ENCODE data around the gene ABCB8.

Gene ABCB8

GRCh38 chr7:151073990-151074389, 45.7 kb downstream of the ABCB8 start:
- Histone ChIP-seq H3K9me3 (replicated peaks; ENCODE audit: low read length) (no peaks in the 10 kb centered on the region), H3K4me3 (ENCODE audit: low read length) (no peak overlapping the region), H3K4me1 (ENCODE audit: control insufficient read depth, insufficient read depth, low read length) (peaks cover 4% of the 10 kb centered on the region), H3K27me3 (ENCODE audit: control insufficient read depth, insufficient read depth, low read length) (no peaks in the 10 kb centered on the region), H3K36me3 (ENCODE audit: insufficient read depth, low read length) (peaks cover 75% of the 10 kb centered on the region), H3K9ac (ENCODE audit: low read depth, low read length) (no peak overlapping the region), H3K4me2 (ENCODE audit: low read length) (no peak overlapping the region)

- Histone ChIP-seq H3K4me1 (ENCODE audit: control insufficient read depth, insufficient read depth, low read length) (peaks cover 12% of the 10 kb centered on the region), H3K36me3 (ENCODE audit: insufficient read depth, low read length) (peaks cover 66% of the 10 kb centered on the region), H3K4me2 (ENCODE audit: low read length) (no peak overlapping the region), H3K4me3 (ENCODE audit: low read length) (no peak overlapping the region), H3K9ac (ENCODE audit: low read depth, low read length) (no peak overlapping the region), H3K27me3 (ENCODE audit: control insufficient read depth, insufficient read depth, low read length) (no peaks in the 10 kb centered on the region), H3K9me3 (replicated peaks; ENCODE audit: low read length) (no peaks in the 10 kb centered on the region)
Observed at GRCh38 chr7:151074817-151075661, 46.8 kb downstream of the ABCB8 start.

- H3K9ac ChIP-seq (ENCODE audit: low read depth, low read length) = no peak overlapping the region
- no peaks in the 10 kb centered on the region for H3K9me3 ChIP-seq (replicated peaks; ENCODE audit: low read length)
- H3K4me2 ChIP-seq (ENCODE audit: low read length) = no peak overlapping the region
- H3K4me3 ChIP-seq (ENCODE audit: low read length) = no peak overlapping the region
- peaks cover 61% of the 10 kb centered on the region for H3K36me3 ChIP-seq (ENCODE audit: insufficient read depth, low read length)
- peaks cover 12% of the 10 kb centered on the region for H3K4me1 ChIP-seq (ENCODE audit: control insufficient read depth, insufficient read depth, low read length)
- no peaks in the 10 kb centered on the region for H3K27me3 ChIP-seq (ENCODE audit: control insufficient read depth, insufficient read depth, low read length)
Observed at GRCh38 chr7:151075662-151075971, 47.4 kb downstream of the ABCB8 start.

- Histone ChIP-seq H3K4me2 (ENCODE audit: low read length) (no peak overlapping the region), H3K4me3 (ENCODE audit: low read length) (no peak overlapping the region), H3K9ac (ENCODE audit: low read depth, low read length) (no peak overlapping the region), H3K36me3 (ENCODE audit: insufficient read depth, low read length) (peaks cover 57% of the 10 kb centered on the region), H3K4me1 (ENCODE audit: control insufficient read depth, insufficient read depth, low read length) (peaks cover 14% of the 10 kb centered on the region), H3K9me3 (replicated peaks; ENCODE audit: low read length) (no peaks in the 10 kb centered on the region), H3K27me3 (ENCODE audit: control insufficient read depth, insufficient read depth, low read length) (no peaks in the 10 kb centered on the region)
Observed at GRCh38 chr7:151075978-151076426, 47.8 kb downstream of the ABCB8 start.

GRCh38 chr7:151076863-151077704, 48.8 kb downstream of the ABCB8 start:
- Histone ChIP-seq H3K36me3 (ENCODE audit: insufficient read depth, low read length) (peaks cover 49% of the 10 kb centered on the region), H3K4me1 (ENCODE audit: control insufficient read depth, insufficient read depth, low read length) (peaks cover 25% of the 10 kb centered on the region), H3K4me3 (ENCODE audit: low read length) (no peak overlapping the region), H3K9ac (ENCODE audit: low read depth, low read length) (no peak overlapping the region), H3K27me3 (ENCODE audit: control insufficient read depth, insufficient read depth, low read length) (no peaks in the 10 kb centered on the region), H3K9me3 (replicated peaks; ENCODE audit: low read length) (no peaks in the 10 kb centered on the region), H3K4me2 (ENCODE audit: low read length) (no peak overlapping the region)

- H3K9ac ChIP-seq (ENCODE audit: low read depth, low read length) = no peak overlapping the region
- H3K4me2 ChIP-seq (ENCODE audit: low read length) = no peak overlapping the region
- no peak overlapping the region for H3K4me3 ChIP-seq (ENCODE audit: low read length)
- H3K36me3 ChIP-seq (ENCODE audit: insufficient read depth, low read length) = peaks cover 44% of the 10 kb centered on the region
- no peaks in the 10 kb centered on the region for H3K9me3 ChIP-seq (replicated peaks; ENCODE audit: low read length)
- H3K4me1 ChIP-seq (ENCODE audit: control insufficient read depth, insufficient read depth, low read length) = peaks cover 32% of the 10 kb centered on the region
- no peaks in the 10 kb centered on the region for H3K27me3 ChIP-seq (ENCODE audit: control insufficient read depth, insufficient read depth, low read length)
Observed at GRCh38 chr7:151077705-151078232, 49.5 kb downstream of the ABCB8 start.

GRCh38 chr7:151078233-151079040, 50.2 kb downstream of the ABCB8 start:
- H3K4me3 ChIP-seq (ENCODE audit: low read length) = no peak overlapping the region
- H3K27me3 ChIP-seq (ENCODE audit: control insufficient read depth, insufficient read depth, low read length) = no peaks in the 10 kb centered on the region
- no peaks in the 10 kb centered on the region for H3K9me3 ChIP-seq (replicated peaks; ENCODE audit: low read length)
- peak overlapping the region; percentile 79 for H3K4me2 ChIP-seq (ENCODE audit: low read length)
- H3K36me3 ChIP-seq (ENCODE audit: insufficient read depth, low read length) = peaks cover 44% of the 10 kb centered on the region
- H3K4me1 ChIP-seq (ENCODE audit: control insufficient read depth, insufficient read depth, low read length) = peaks cover 32% of the 10 kb centered on the region
- H3K9ac ChIP-seq (ENCODE audit: low read depth, low read length) = no peak overlapping the region

GRCh38 chr7:151079199-151079910, 51.1 kb downstream of the ABCB8 start:
- Histone ChIP-seq H3K9me3 (replicated peaks; ENCODE audit: low read length) (no peaks in the 10 kb centered on the region), H3K4me2 (ENCODE audit: low read length) (peak overlapping the region; percentile 79), H3K4me3 (ENCODE audit: low read length) (peak overlapping the region; percentile 81), H3K27me3 (ENCODE audit: control insufficient read depth, insufficient read depth, low read length) (no peaks in the 10 kb centered on the region), H3K4me1 (ENCODE audit: control insufficient read depth, insufficient read depth, low read length) (peaks cover 36% of the 10 kb centered on the region), H3K9ac (ENCODE audit: low read depth, low read length) (peak overlapping the region; percentile 99), H3K36me3 (ENCODE audit: insufficient read depth, low read length) (peaks cover 35% of the 10 kb centered on the region)

GRCh38 chr7:151080067-151080521, 51.8 kb downstream of the ABCB8 start:
- Histone ChIP-seq H3K4me1 (ENCODE audit: control insufficient read depth, insufficient read depth, low read length) (peaks cover 36% of the 10 kb centered on the region), H3K4me2 (ENCODE audit: low read length) (peak overlapping the region; percentile 79), H3K4me3 (ENCODE audit: low read length) (peak overlapping the region; percentile 81), H3K9ac (ENCODE audit: low read depth, low read length) (peak overlapping the region; percentile 99), H3K36me3 (ENCODE audit: insufficient read depth, low read length) (peaks cover 27% of the 10 kb centered on the region), H3K9me3 (replicated peaks; ENCODE audit: low read length) (no peaks in the 10 kb centered on the region), H3K27me3 (ENCODE audit: control insufficient read depth, insufficient read depth, low read length) (no peaks in the 10 kb centered on the region)

- H3K9ac ChIP-seq (ENCODE audit: low read depth, low read length) = peak within 1 kb of the TSS; percentile 99
- H3K4me1 ChIP-seq (ENCODE audit: control insufficient read depth, insufficient read depth, low read length) = peaks cover 42% of the 10 kb centered on the region
- H3K9me3 ChIP-seq (replicated peaks; ENCODE audit: low read length) = no peaks in the 10 kb centered on the region
- H3K36me3 ChIP-seq (ENCODE audit: insufficient read depth, low read length) = peaks cover 22% of the 10 kb centered on the region
- H3K27me3 ChIP-seq (ENCODE audit: control insufficient read depth, insufficient read depth, low read length) = no peaks in the 10 kb centered on the region
- H3K4me2 ChIP-seq (ENCODE audit: low read length) = peak within 1 kb of the TSS; percentile 99
- H3K4me3 ChIP-seq (ENCODE audit: low read length) = peak within 1 kb of the TSS; percentile 81
Observed at GRCh38 chr7:151080522-151081169, 52.4 kb downstream of the ABCB8 start, which contains the start of gene FASTK. Gene FASTK (minus strand): TSS chr7:151080809. CDS start chr7:151080766, 43 bp downstream.

Measured in skeletal muscle satellite cell (primary cell).